ENCODE measurements around the gene PIK3C2A.

PIK3C2A gene

DNA sequence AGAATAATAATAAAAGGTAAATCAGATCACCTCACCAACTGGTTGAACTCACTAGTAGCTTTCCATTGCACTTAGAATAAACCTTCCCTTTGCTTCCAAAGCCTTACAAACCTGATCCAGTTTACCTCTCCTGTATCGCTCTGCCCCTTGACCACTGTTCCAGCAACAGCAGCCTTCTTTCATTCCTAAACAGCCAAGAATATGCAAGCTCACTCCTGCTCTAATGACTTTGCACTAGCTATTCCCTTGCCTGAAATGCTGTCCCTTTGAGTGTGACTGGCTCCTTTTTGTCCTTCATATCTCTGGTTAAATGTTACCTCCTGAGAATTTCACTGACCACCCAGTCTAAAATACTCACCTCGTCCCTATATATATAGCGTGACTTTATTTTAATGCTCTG lies 9.6 kb upstream of the PIK3C2A start:
- DNase-seq = no peak

GRCh38 chr11:17214338-17214737 lies 6.6 kb upstream of the PIK3C2A start:
- no peak for DNase-seq

DNA sequence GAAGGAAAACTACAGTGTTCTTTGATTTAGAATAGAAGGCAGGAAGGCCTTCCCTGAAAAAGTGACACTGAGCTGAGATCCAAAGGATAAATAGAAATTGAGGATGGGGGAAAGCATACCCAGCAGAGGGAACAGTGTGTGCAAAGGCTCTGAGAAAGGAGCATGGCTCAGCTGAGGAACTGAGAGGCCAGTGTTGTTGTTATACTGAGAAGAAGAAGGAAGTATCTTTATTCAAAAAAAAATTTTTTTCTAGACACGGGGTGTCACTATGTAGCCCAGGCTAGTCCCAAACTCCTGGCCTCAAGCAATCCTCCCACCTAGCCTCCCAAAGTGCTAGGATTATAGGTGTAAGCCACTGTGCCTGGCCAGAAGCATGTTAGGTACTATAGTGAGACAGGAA lies 3.5 kb upstream of the PIK3C2A start:
- peak; percentile 48 for DNase-seq

- DNase-seq = no peak
Observed at GRCh38 chr11:17209939-17210245, 2.1 kb upstream of the PIK3C2A start.

DNA sequence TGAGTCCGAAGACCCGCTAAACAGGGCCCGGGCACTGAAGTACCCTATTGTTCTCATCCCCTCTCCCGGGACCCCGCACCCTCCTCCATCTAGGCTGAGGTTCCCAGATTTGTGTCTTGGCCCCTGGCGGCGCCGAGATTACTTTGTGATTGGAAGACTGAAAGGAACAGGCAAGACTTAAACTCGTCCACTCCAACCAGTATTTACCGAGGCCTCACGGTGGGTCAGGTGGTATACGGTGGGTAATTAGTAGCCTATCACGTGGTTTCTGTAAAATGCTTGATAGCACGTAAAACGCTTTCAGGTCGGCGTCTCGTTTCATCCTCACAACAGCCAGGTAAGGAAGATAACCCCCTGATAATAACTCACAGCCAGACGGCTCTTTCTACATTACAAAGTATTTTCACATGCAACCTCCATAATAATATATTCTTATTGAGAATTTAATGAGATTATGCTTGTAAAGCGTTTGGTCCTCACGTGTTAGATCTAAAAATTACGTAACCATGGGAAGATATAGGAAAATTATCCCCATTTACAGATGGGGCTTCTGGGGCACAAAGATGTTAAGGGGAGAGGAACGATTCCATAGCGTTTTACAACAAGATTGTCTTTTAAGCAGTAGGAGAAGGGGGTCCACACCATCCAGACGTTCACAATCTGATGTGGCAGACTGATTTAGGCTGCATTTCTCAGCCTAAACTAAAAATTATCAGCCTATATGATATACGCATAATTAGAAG lies 642 bp upstream of the PIK3C2A start:
- DNase-seq = no peak

DNA sequence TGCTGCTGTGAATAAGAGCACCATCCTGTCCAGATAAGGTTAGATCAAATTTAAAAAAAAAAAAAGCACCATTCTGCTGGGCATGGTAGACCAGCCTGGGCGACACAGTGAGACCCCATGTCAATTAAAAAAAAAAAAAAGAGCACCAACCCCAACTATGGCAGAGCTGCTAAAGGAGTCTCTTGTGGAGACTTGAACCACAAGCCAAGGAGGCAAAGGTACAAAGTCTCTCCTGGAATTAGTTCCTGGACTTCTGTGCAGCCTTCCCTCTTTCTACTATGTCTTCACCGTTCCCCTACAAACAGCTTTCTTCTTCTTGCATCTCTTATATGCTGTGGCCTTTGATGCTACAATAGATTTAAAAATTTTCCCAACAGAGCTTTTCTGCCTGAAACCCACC lies 1.3 kb downstream of the PIK3C2A start:
- no peak for DNase-seq

- no peak for DNase-seq
Observed at GRCh38 chr11:17197431-17197898, 10.3 kb downstream of the PIK3C2A start.

DNA sequence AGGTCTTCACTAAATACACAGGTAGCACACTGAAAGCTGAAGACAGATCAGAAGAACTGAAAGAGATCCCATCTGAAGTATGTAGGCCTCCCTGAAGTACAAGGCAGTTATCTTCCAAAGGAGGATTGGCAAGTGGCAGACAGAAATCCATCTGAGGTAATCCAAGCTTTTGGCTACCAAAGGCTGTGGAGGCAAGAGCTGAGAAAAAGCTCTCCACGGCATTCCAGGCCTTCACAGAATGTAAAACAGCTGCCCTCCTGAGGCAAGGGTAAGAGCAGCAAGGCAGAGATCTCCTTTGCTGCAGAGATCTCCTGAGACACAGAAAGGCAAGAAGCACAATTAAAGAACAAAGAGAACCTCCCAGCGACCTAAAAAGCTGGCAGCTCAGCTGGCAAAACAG lies 19.1 kb downstream of the PIK3C2A start:
- DNase-seq = no peak

DNA sequence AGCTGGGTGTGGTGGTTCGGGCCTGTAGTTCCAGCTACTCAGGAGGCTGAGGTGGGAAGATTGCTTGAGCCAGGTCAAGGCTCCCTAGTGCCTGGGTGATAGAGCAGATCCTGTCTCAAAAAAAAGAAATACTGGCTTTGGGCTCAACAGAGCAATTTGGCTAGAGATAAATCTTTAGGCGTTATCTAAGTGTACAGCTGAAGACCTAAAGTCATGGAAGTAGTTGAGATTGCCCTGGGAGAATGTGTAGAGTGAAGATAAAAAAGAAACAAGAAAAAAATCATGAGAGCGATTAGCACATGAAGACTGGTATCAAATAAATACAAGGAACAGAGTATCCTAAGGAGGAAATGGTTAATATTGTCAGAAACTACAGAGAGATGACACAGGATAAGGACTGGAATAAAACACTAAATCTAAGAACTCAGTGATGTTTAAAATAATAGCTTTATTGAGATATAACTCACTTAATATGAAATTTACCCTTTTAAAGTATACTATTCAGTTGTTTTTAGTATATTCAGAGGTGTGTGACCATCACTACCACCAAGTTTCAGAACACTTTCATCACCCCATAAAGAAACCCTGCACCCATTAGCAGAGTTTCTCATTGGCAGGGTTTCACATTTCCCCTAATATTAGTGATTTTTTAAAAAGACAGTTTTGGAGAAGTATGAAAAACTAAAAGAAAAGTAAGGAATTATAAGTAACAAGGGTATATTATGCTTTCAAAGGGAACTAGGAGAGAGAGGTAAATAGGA lies 20.7 kb downstream of the PIK3C2A start:
- DNase-seq = no peak

GRCh38 chr11:17185938-17186337 lies 21.8 kb downstream of the PIK3C2A start:
- DNase-seq = no peak

DNA sequence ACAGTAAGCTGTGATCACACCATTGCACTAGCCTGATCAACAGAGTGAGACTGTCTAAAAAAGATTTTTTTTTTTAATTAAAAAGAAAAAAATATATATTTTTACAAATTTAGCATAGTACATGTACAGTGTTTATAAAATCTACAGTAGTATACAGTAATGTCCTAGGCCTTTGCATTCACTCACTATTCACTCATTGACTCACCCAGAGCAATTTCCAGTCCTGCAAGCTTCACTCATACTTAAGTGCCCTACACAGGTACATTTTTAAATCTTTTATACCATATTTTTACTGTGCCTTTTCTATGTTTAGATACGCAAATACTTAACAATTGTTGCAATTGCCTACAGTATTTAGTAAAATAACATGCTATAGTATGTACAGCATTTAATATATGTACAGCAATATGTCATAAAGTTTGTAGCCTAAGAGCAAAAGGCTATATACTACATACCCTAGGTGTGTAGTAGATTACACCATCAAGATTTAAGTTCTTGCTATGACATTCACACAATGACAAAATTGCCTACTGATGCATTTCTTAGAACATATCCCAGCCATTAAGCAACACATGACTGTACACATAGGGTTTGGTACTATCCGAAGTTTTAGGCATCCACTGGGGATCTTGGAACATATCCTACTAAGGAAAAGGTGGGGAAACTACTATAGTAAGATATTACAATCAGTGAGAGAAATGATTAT lies 22.8 kb downstream of the PIK3C2A start:
- no peak for DNase-seq

- DNase-seq = no peak
Observed at GRCh38 chr11:17183836-17184235, 23.9 kb downstream of the PIK3C2A start.

DNA sequence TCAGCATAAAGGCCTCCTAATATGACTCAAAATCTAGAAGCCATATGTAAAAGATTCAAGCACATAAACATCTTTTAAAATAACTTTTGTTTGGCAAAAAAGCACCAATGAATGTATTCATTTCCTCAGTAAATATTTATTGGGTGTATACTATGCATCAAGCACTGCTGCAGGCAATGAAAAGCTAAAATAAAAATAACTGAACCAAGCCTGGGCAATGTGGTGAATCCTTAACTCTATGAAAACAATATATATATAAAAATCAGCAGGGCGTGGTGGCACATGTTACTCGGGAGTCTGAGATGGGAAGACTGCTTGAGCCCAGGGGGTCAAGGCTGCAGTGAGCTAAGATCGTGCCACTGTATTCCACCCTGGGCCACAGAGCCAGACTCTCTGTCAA lies 27.8 kb downstream of the PIK3C2A start:
- no peak for DNase-seq

DNA sequence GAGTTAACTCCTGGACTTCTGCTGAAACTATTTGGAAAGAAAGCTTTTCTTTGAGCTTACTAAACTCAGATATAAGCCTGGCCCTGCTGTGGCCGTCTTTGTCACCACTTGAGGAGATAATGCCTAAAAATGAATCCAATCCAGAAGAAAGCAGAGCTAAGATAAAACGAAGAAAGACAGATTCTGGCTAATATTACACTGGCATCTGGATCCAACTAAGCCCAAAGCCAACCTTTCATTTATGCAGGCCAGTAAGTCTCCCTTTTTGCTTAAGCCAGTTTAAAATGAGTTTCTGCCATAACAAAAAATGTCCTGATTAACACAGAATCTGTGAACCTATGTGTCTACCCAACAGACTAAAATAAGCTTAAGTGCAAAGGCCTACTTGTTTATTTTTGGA lies 34.5 kb downstream of the PIK3C2A start:
- no peak for DNase-seq

GRCh38 chr11:17171916-17172315 lies 35.9 kb downstream of the PIK3C2A start:
- no peak for DNase-seq

DNA sequence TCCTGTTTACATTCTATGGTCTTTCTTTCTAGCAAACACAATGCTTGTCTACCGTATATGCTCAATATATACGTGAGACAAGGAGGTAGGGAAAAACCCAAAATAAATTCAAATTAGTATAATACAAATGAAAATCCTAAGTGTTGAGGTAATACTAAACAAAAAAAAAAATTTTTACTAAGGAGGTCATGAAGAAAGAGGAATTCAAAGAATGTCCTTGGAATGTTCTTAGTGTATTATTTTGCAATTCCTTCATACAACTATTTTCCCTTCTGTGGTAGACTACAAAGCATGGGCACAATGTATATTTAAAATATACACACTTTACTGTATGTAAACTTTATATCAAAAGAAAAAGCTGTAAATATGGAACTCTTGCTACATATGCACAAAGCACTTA lies 36.4 kb downstream of the PIK3C2A start:
- no peak for DNase-seq

- DNase-seq = no peak
Observed at GRCh38 chr11:17169876-17170275, 37.9 kb downstream of the PIK3C2A start.

GRCh38 chr11:17165247-17165890 lies 42.4 kb downstream of the PIK3C2A start:
- peak; percentile 78 for DNase-seq

- DNase-seq = peak; percentile 66
Observed at GRCh38 chr11:17164361-17165246, 43.2 kb downstream of the PIK3C2A start.

DNA sequence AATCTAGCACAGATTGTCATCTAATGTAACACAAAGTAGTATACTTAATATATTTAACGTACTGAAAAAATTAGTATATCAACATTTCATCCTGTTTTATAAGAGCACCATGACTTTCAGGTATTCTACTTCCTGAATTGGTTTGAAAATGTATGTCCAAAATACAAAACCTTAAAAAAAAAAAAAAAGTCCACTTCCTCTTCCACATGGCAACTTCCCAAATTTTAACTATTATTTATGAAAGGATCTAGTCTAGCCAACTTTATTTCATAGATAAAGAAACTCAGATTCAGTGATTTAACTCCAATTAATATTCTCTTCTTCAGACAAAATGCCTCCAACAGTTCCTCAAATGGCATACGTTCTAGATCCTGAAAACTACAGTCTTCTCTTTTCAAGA lies 44.0 kb downstream of the PIK3C2A start:
- peak; percentile 54 for DNase-seq

GRCh38 chr11:17163291-17163690 lies 44.5 kb downstream of the PIK3C2A start:
- no peak for DNase-seq

DNA sequence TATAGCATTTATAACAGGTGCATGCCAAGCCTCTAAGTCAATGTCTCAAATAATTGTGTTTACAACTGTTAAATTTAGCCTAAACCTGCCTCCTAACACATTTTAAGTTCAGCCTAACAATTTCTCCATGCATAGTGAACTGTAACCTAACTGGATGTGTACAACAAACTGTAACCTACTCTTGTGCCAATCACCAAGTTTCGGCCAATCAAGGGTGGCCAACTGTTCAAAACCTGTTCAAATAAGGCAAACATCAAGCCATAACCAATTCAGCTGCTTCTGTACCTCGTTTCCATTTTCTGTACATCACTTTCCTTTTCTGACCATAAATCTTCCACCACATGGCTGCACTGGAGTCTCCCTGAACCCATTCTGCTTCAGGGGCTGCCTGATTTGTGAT lies 45.4 kb downstream of the PIK3C2A start:
- no peak for DNase-seq
